Measurements from ENCODE around the gene SNAP25.

Gene SNAP25

DNA sequence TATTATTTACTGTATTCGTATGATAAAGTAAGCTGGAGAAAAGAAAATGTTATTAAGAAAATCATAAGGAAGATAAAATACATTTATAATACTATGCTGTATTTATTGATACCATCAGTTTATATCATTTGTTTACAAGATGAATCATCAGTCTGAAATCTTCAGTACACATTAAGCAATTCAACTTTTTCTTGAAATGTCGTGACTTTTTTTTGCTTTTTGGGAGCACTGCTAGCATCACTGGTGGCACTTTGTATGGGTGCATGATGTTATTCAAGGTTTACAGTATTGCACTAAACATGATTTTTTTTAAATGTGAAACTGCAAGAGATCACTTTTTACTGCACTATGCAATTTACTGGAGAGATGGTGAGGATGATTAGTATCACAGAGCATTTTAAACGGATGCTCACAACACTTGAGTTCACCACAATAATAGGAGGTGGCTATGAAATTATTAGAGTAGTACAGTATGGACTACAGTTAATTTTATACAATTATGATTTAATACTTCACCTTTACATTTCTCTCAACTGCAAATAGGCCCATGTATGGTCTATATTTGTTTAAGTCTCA, 85.9 kb downstream of the SNAP25 start:
- no peak for DNase-seq (ENCODE audit: low read depth in 2 of 2)

DNA sequence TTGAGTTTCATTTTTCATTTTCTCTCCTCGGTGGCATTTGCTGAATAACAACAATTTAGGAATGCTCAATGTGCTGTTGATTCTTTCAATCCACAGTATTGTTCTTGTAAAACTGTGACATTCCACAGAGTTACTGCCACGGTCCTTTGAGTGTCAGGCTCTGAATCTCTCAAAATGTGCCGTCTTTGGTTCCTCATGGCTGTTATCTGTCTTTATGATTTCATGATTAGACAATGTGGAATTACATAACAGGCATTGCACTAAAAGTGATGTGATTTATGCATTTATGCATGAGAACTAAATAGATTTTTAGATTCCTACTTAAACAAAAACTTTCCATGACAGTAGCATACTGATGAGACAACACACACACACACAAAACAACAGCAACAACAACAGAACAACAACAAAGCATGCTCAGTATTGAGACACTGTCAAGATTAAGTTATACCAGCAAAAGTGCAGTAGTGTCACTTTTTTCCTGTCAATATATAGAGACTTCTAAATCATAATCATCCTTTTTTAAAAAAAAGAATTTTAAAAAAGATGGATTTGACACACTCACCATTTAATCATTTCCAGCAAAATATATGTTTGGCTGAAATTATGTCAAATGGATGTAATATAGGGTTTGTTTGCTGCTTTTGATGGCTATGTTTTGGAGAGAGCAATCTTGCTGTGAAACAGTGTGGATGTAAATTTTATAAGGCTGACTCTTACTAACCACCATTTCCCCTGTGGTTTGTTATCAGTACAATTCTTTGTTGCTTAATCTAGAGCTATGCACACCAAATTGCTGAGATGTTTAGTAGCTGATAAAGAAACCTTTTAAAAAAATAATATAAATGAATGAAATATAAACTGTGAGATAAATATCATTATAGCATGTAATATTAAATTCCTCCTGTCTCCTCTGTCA, 88.1 kb downstream of the SNAP25 start:
- DNase-seq (ENCODE audit: low read depth in 2 of 2): no peak

DNA sequence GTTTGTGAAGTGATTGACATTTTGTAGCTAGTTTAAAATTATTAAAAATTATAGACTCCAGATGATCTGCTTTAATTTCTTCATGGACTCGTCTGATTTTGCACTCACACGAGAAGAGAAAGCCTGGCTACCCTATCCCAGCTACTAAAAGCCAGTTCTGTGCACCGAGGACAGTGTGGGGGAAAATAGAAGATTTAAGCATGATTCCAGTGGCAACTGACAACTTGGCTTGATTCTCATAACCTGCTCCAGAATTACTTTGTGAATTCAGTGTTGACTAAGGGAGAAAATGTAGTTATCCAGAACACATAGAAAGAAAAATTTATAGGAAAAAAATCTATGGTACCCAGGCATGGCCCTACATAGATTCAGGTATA, 88.7 kb downstream of the SNAP25 start:
- no peak for DNase-seq (ENCODE audit: low read depth in 2 of 2)

DNA sequence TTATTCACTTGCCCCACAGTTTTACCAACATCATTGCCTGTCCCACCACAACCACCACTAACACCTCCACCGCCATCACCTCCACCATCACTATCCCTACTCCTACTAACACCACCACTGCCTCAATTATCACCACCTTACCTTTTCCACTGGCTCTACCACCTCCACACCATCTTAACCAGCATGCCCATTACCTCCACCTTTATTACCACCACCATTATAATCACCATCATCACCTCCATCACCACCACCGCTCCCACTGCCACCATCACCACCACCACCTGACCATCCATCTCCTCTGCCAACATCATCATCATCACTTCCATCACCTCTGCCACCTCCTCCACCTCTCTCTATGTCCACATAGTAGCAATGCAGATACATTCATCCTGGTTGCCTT, 90.0 kb downstream of the SNAP25 start:
- no peak for DNase-seq (ENCODE audit: low read depth in 2 of 2)

DNA sequence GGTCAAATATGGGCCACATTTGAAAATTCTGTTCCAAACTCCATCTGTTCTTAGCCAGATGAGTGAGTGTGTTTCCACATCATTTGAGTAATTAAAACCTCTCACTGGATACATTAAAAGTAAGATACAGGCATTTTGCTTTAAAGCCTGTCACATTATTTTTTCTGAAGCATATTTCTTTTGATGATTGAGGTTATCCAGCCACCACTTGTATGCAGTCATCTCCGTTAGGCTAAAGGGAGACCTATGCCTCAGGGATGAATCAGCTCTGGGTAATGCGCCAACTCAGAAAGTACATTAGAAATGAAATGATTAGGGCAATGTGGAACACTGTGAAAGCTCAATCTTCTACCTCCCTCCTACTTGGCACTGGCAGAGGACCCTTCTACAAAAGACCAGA, 90.7 kb downstream of the SNAP25 start:
- no peak for DNase-seq (ENCODE audit: low read depth in 2 of 2)

DNA sequence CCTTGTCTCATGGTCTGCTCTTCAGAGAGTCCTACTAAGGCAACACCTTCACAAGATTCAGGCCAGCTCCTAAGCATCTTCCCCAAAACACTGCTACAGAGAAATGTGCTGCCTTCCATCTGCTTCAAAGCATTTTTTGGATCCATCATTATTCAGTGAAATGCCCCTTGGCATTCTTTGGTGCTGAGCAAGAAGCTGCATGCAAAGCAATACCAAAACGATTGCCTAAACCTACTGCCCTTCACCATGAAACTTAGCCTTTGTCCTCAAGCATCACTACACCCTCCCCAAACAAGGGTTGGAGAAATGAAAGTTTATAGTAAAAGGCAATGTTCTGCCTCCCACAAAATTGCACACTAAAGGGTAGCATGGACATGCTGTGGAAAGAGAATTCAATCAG, 93.5 kb downstream of the SNAP25 start:
- DNase-seq (ENCODE audit: low read depth in 2 of 2): no peak

DNA sequence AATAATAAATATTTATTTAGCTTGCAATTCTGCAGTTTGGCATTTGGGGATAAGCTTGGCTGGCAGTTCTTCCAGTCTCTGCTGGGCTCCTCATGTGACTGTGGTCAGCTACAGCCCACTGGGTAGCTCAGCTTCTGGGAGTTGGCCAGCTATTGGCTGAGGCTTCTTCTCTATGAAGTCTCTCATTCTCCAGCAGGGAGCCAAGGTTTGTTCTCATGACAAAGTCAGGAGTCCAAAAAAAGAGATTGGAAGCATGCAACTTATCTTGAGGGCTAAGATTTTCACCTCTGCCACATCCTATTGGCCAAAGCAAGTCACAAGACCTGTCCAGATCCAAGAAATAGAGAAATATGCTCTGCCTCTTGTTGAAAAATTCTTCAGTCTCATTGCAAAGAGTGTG, 94.6 kb downstream of the SNAP25 start:
- DNase-seq (ENCODE audit: low read depth in 2 of 2): no peak

DNA sequence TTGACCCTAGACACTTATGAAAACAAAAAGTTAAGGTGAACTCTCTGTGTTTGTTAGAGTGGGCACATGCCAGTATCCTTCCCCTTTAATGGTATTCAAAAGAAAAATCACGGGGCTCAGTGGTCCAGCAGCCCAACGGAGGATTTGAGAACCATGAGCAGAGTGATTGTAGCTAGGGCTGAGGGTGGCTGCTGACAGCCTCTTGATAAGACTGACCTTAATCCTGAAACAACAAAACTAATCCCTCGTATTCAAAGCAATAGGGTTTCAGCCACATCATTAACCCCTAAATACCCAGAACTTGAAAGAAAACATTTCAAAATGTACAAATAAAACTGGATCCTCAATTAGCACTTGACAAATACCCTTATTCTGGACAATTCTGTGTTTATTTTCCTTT, 95.1 kb downstream of the SNAP25 start:
- DNase-seq (ENCODE audit: low read depth in 2 of 2): no peak

DNA sequence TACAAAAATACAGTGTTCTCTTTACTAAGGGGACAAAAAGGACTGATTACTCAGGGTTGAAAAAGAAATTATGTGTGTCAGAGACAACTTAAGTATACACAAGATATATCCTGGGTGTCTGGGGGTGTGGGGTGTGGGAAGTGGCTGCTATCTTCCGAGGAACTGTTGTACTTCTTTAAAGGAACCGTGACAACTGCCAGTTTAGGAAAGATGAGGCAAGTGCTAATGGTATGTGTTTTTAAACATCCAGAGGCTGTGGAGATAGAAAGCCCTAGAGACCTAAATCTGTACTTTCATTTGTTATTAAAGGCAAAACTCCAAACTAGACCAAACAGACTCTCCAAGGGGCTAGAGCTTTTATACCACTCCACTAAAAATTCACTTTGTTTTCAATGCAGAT, 95.6 kb downstream of the SNAP25 start:
- no peak for DNase-seq (ENCODE audit: low read depth in 2 of 2)

DNA sequence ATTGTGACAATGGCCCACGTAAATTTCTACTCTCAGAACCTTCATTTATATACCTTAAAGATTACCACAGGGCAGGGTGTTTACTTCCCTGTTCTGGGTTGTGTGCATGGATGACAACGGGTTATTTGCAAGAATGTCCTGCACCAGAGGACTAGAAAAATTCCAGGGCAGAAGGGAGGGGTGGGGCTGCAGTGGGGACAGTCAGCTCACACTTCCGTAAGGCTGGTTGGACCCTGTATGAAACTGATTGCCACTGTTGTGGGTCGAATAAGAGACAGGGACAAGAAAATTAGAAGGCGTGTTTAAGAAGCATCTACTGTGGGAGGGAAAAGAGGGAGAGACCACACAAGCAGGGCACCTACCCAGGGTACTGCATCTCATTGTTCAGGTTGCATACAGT, 96.5 kb downstream of the SNAP25 start:
- no peak for DNase-seq (ENCODE audit: low read depth in 2 of 2)

DNA sequence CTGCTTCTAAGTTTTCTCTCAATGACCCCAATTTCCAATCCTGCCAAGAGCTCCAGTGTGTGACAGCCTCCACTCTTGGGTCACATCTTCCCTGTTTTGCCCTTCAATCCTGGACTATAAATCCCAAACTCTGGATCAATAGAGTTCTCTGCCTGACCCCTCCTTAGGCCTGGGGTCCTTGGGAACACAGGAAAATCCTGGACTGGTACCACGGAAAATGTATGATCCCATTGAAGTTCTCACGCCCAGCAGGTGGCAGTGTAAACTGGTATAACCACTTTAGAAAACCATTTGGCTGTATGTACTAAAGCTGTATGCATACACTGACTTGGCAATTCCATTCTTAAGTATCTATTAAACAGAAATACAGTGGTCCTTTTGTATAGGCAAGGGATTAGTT, 98.0 kb downstream of the SNAP25 start:
- DNase-seq (ENCODE audit: low read depth in 2 of 2): no peak

DNA sequence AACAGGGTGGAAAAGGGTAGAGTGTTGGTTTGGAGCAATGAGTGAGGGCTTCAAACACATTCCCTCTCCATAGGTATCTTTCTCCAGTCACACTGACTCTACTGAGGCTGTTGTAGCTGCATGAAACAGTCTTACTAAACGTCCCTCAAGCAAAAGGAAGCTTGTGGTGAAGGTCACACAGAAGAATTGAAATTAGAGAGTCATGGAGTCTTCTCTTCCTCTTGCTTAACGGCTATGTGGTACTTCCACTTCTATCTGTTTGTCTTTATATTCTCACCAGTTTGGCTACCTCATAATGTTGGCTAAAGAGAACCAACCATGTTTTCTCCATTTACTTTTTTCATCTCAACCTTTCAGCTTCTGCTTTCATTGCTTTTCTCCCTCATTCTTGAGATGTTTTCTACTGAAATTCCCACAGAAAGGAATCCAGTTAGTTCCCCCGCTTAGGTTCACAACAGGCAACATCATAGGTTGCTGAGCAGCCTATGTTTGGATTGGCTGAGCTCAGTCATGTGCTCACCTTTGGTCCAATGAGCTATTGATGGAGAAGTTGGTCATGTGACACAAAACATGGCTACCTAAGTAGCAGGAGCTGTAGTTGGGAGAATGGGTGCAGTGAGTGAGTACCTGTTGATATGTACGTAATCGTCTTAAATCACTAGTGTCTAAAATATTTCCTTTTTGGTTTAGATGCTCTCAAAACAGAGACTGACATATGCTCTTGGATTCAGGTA, 99.8 kb downstream of the SNAP25 start:
- no peak for DNase-seq (ENCODE audit: low read depth in 2 of 2)

DNA sequence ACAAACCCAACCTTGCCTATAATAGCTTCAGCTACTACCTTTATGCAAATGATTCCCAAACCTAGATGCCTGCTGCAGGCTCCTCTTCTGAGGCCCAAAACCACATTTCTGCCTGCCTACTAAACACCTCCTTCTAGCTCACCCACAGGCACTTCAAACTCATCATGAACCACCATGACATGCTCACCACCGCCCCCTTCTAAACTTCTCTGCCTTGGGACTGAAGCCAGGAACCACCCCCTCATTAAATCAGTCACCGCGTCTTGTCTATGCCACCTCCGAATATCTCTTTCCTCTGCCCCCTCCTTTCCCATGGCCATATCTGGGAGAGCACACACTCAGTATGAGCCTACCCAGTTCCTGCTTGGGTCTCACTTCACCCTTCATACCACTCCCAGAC, 101.2 kb downstream of the SNAP25 start:
- DNase-seq (ENCODE audit: low read depth in 2 of 2): no peak

DNA sequence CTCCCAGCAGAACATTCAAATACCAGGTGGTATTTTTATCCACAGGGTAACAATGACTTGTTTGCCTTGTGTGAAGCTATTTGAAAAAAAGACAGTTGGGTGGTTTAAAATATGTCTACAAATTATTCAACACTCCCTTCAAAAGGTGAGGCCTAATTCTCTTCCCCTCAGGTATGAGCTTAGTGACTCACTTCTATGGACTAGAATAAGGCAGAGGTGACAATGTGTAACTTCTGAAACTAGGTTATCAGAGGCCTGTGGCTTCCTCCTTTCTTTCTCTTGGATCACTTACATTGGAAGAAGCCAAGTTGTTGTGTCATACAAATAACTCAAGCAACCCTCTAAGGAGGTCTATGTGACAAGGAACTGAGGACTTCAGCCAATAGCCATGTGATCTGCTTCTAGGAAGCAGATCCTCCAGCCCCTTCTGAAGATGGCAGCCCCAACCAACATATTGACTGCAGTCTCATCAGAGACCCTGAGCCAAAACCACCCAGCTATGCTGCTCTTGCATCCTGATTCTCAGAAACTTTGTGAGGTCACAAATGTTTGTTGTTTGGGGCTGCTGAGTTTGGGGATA, 102.6 kb downstream of the SNAP25 start:
- no peak for DNase-seq (ENCODE audit: low read depth in 2 of 2)

DNA sequence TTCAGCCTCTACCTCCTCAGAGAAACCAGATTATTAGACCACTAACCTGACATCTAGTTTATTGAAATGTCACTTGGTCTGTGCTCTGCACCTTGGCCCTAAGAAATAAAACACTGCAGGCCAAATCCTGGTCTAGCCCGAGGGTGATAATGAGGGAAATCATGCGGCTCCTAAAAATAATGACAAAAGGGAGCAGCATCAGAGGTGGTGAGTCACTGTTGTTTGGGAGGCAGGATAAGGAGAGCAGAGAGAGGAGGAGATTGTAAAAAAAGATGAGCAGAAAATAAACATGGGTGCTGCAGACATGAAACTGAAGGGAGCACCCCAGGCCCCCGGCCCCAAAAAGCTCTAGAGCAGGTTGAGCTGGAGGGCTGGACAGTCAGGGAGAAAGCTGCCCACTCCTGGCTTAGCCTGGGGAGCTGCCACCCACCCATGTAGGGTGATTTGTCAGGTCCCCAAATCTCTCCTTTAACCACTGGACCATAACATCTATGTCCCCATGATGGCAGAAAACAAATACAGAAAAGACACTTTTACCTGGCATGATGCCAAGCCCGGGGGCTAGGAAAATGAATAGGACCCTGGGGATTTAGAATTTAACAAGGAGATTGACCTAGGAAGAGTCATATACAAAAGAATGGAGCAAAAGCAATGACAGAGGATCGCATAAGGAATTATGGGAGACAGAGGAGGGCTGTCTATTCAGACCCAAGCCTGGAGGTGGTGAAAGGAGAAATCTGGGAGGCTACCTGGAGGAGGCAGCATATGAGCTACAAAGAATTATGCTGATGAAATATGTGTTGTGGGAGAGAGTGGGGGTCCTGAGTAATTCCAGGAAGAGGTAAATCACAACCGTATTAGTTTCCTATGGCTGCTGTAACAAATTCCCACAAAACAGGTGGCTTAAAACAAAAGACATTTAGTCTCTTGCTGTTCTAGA, 103.7 kb downstream of the SNAP25 start:
- no peak for DNase-seq (ENCODE audit: low read depth in 2 of 2)

DNA sequence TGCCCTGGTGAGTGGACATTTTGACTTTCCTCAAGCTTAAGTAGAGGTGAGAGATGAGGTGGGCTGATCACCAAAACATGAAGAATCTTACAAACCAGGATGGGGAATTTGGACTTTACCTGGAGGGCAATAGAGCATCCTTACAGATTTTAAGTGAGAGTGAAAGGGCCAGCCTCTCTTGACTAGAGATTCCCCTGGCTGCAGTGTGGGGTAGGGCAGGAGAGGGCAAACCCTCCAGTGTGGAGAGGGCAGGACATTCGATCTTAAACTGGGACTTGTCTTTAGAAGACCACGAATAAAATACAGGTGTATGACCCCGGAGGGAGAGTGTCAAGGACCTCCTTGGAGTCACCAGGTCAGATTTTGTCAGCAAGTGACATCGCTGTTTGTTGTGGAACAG, 105.1 kb downstream of the SNAP25 start:
- DNase-seq (ENCODE audit: low read depth in 2 of 2): no peak

DNA sequence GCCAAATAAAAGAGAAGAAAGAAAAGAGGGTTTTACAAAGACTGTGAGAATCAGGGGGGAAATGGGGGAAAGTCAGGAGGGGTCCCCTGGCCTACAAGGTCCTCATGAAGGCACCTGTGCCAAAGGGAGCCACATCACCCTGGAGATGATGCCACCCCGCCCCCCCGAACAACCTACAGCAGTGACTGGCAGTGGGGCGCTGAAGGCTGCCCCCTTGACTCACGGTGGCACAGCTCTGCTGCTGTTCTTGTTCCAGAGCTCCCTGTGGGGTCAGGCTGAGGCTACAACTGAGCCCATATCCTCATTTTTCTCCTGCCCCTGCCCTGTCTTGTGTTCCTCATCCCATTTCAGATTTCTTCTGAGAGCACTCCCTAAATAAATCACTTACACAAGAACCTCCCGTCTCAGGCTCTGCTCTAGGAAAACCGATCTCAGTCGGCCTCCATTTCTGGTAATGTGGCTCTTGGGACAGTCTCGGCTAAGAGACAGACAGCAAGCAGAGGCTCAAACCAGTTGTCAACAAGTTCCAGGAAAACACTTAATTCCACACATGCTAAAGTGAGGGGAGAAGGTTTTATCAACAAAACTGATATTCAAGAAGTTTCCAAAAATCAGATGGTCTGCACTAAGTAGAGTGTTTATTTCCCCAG, 105.7 kb downstream of the SNAP25 start:
- no peak for DNase-seq (ENCODE audit: low read depth in 2 of 2)

DNA sequence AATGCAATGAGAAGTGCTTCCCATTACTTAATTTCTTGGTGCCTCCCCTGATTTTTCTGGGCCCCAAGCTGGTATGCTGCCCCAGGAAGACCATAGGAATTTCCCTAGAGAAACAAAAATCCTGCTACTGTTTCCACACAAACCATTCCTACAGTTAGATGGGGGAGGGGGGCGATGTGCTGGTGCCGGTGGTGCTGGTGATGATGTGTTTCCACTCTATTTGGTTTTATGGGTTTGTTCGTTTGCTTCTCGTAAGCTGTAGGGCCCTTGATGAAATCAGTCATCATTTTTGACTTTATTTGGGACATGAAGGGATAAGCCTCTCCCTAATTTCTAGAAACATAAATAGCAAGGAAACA, 110.2 kb downstream of the SNAP25 start:
- no peak for DNase-seq (ENCODE audit: low read depth in 2 of 2)

DNA sequence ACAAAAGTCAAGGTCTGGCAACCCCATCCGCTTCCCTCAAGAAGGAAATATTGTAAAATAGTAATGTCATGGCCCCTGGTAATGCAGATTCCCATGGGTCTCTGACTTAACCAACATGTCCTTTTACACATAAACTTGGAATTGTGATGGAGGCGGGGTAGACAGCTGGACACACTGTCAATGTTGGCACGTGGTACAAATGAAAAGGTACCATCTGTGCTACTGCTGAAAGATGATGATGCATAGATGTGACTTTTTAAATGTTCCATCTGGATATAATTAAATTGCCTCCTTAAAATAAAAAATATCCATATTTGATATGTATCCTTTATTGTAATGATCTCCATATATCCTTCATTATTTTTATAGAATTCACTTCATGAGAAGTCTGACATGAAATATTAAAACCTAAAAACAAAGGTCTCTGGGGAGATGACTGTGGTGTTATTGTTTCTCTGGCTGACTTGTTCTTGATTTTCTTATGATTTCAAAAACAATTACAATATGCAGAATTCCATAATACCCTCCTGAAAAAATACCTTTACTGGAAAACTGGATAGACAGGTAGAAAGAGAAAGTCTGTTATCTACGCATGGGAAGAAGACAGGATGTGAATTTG, 110.9 kb downstream of the SNAP25 start:
- no peak for DNase-seq (ENCODE audit: low read depth in 2 of 2)

DNA sequence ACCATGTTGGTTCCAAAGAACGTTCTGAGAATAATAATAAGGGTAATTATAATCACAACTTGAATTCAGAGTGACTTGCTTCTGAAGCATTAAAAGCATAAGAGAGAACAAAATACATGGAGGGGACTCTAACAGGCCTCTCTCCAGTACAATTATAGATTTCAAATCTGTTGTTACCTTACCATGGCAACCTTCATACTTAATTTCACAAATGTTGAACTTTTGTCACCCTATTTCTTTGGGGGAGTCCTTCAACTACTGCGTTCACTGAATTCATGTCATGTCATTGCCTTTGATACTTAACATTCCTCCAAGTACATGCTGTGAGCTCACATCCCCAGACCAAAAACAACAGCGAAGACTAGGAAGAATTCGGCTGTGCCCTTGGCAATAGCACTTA, 111.4 kb downstream of the SNAP25 start:
- DNase-seq (ENCODE audit: low read depth in 2 of 2): no peak

Data from stimulated activated CD4-positive, alpha-beta T cell treated with anti-CD3 and anti-CD28 coated beads, Interleukin-1b, Interleukin-23, amount 100 ng/mL, for 4 hours (primary cell).